PFSK-1 (cell line): ENCODE data around the gene IQGAP2.

Experiments used
- FOXP2 ChIP-seq: optimal IDR thresholded peaks from 2 replicates; pipeline ENCODE3; 2011; ENCODE audit warnings: borderline replicate concordance, control low read depth, inconsistent platforms; ENCODE audit not compliant: insufficient read depth; ENCODE audit errors: extremely low read length, extremely low read depth
- POLR2AphosphoS5 ChIP-seq: IDR thresholded peaks from 2 replicates; pipeline ENCODE4 v1.6.1; 2012; ENCODE audit warnings: low read depth, mild to moderate bottlenecking, control low read depth, low read length, moderate library complexity
- REST ChIP-seq, 2 experiments: IDR thresholded peaks; 2 replicates each; pipeline versions ENCODE4 v1.6.1 to v1.8.0; 2011 to 2012; ENCODE audit warnings: low read depth in 2 of 2, low read length in 2 of 2, control low read depth in 1 of 2, inconsistent platforms in 1 of 2, mild to moderate bottlenecking in 1 of 2, moderate library complexity in 1 of 2; ENCODE audit not compliant: insufficient read depth in 1 of 2
- SIN3A ChIP-seq: IDR thresholded peaks from 2 replicates; pipeline ENCODE4 v1.6.1; 2012; ENCODE audit warnings: mild to moderate bottlenecking, low read length, moderate library complexity, borderline replicate concordance; ENCODE audit not compliant: insufficient read depth
- TAF1 ChIP-seq: IDR thresholded peaks from 2 replicates; pipeline ENCODE4 v1.6.1; 2012; ENCODE audit warnings: low read length, control low read depth, borderline replicate concordance; ENCODE audit not compliant: insufficient read depth

The IQGAP2 gene

GRCh38 chr5:76462097-76462667, 59.1 kb downstream of the IQGAP2 start:
- TF ChIP-seq TAF1 (no peak), SIN3A (no peak), POLR2AphosphoS5 (no peak), FOXP2 (no peak), REST (IDR thresholded peaks at IDR 0.05; ENCODE audit: insufficient read depth in 1 of 2, low read depth in 2 of 2, low read length in 2 of 2) (no peak)

- TF ChIP-seq SIN3A (no peak), POLR2AphosphoS5 (no peak), FOXP2 (no peak), TAF1 (no peak)
Measured at GRCh38 chr5:76467216-76467615, 64.1 kb downstream of the IQGAP2 start.

GRCh38 chr5:76468635-76469425, 65.7 kb downstream of the IQGAP2 start:
- TF ChIP-seq REST (IDR thresholded peaks at IDR 0.05; ENCODE audit: insufficient read depth in 1 of 2, low read depth in 2 of 2, low read length in 2 of 2): no peak
- TF ChIP-seq TAF1: no peak
- no peak for TF ChIP-seq SIN3A
- TF ChIP-seq POLR2AphosphoS5: no peak
- no peak for TF ChIP-seq FOXP2

GRCh38 chr5:76469656-76470290, 66.7 kb downstream of the IQGAP2 start:
- TF ChIP-seq FOXP2 (no peak), REST (IDR thresholded peaks at IDR 0.05; ENCODE audit: insufficient read depth in 1 of 2, low read depth in 2 of 2, low read length in 2 of 2) (no peak), SIN3A (no peak), POLR2AphosphoS5 (no peak), TAF1 (no peak)

- TF ChIP-seq REST (IDR thresholded peaks at IDR 0.05; ENCODE audit: insufficient read depth in 1 of 2, low read depth in 2 of 2, low read length in 2 of 2) (no peak), FOXP2 (no peak), POLR2AphosphoS5 (no peak), TAF1 (no peak), SIN3A (no peak)
Measured at GRCh38 chr5:76470976-76471375, 67.9 kb downstream of the IQGAP2 start.
